IMR-90 (cell line): ENCODE results near the gene CLIC4. TPM values are rescaled to one million over a fixed set of nuclear protein-coding genes. Genes with fewer than 3 reads are reported as not detected.
A peak's percentile ranks its signal among the peaks of the same experiment; 100 is the strongest.

ENCODE experiments used
- ATAC-seq: fragments of 200-7000 bp; cut with Tn5 transposase; 2 replicates; pipeline ENCODE4 v1.9.1; 2020; ENCODE audit warnings: low read depth, mild to moderate bottlenecking, moderate library complexity
- BruUV-seq: library from RNA; stranded (reverse); fragments of 400-500 nt; replicated peaks from 2 replicates; lab custom pipeline; 2021; lab: Mats Ljungman, UMichigan
- CTCF ChIA-PET: fragments of 300-600 bp; formaldehyde crosslinking; extraction: SDS; loops from one replicate; lab custom pipeline; 2021; ENCODE audit warnings: antibody characterized with exemption; lab: Yijun Ruan, JAX
- POLR2A ChIA-PET: fragments of 300-600 bp; sonication (Branson Sonifier 250); formaldehyde crosslinking; loops from one replicate; lab custom pipeline; 2022; ENCODE audit warnings: antibody characterized with exemption; ENCODE audit not compliant: unreplicated experiment; lab: Charles Lee
- DNase-seq: peaks from one replicate; pipeline ENCODE4 v3.0.0; 2013
- H2AFZ ChIP-seq: replicated peaks from 2 replicates; pipeline ENCODE3; 2013; ENCODE audit warnings: low read length, mild to moderate bottlenecking; ENCODE audit not compliant: poor library complexity
- H2AK5ac ChIP-seq: 2 replicates; pipeline ENCODE4 v1.6.1; 2013; ENCODE audit warnings: low read depth, low read length, inconsistent platforms
- H2AK9ac ChIP-seq: replicated peaks from 2 replicates; pipeline ENCODE3; 2013; ENCODE audit warnings: mild to moderate bottlenecking, low read depth, low read length, moderate library complexity; ENCODE audit not compliant: poor library complexity
- H2BK120ac ChIP-seq: 2 replicates; pipeline ENCODE4 v1.6.1; 2013; ENCODE audit warnings: low read depth, low read length, inconsistent platforms
- H2BK15ac ChIP-seq: 3 replicates; pipeline ENCODE4 v1.6.1; 2013; ENCODE audit warnings: low read depth, low read length, inconsistent platforms
- H2BK20ac ChIP-seq: 2 replicates; pipeline ENCODE4 v1.6.1; 2013; ENCODE audit warnings: low read depth, mild to moderate bottlenecking, inconsistent platforms, low read length, moderate library complexity
- H2BK5ac ChIP-seq: 2 replicates; pipeline ENCODE4 v1.6.1; 2013; ENCODE audit warnings: mild to moderate bottlenecking, low read depth, low read length, inconsistent platforms; ENCODE audit not compliant: poor library complexity, severe bottlenecking
- H3K14ac ChIP-seq: replicated peaks from 2 replicates; pipeline ENCODE4 v1.6.1; 2013; ENCODE audit warnings: low read depth, low read length, inconsistent platforms
- H3K18ac ChIP-seq: 2 replicates; pipeline ENCODE4 v1.6.1; 2013; ENCODE audit warnings: low read depth, low read length, control low read depth
- H3K23ac ChIP-seq: 2 replicates; pipeline ENCODE4 v1.6.1; 2013; ENCODE audit warnings: low read depth, low read length, inconsistent platforms
- H3K27ac ChIP-seq: 2 replicates; pipeline ENCODE4 v1.5.1; 2013; ENCODE audit warnings: mild to moderate bottlenecking, control low read depth, low read length; ENCODE audit not compliant: insufficient read depth
- H3K27me3 ChIP-seq: 2 replicates; pipeline ENCODE4 v1.6.1; 2013; ENCODE audit warnings: low read length; ENCODE audit not compliant: control insufficient read depth, insufficient read depth
- H3K36me3 ChIP-seq: 2 replicates; pipeline ENCODE4 v1.6.1; 2013; ENCODE audit warnings: low read length, mixed read lengths; ENCODE audit not compliant: control insufficient read depth, insufficient read depth
- H3K4ac ChIP-seq: 2 replicates; pipeline ENCODE4 v1.6.1; 2013; ENCODE audit warnings: low read depth, low read length, inconsistent platforms
- H3K4me1 ChIP-seq: 2 replicates; pipeline ENCODE4 v1.6.1; 2013; ENCODE audit warnings: low read length, mixed read lengths; ENCODE audit not compliant: control insufficient read depth, insufficient read depth
- H3K4me2 ChIP-seq: 2 replicates; pipeline ENCODE4 v1.6.1; 2013; ENCODE audit warnings: low read depth, mild to moderate bottlenecking, control low read depth, low read length, moderate library complexity
- H3K4me3 ChIP-seq: 2 replicates; pipeline ENCODE4 v1.5.1; 2013; ENCODE audit warnings: low read depth, mild to moderate bottlenecking, control low read depth, low read length, moderate library complexity; ENCODE audit not compliant: insufficient read depth
- H3K56ac ChIP-seq: 2 replicates; pipeline ENCODE4 v1.6.1; 2013; ENCODE audit warnings: low read length, inconsistent platforms; ENCODE audit not compliant: insufficient read depth; ENCODE audit errors: extremely low read depth
- H3K79me1 ChIP-seq, 2 experiments: 2 replicates each; pipeline ENCODE4 v1.6.1; 2013; ENCODE audit warnings: low read length in 2 of 2, inconsistent platforms in 1 of 2, low read depth in 1 of 2
- H3K9ac ChIP-seq: 2 replicates; pipeline ENCODE4 v1.6.1; 2013; ENCODE audit warnings: low read depth, low read length, control low read depth
- H3K9me1 ChIP-seq: 2 replicates; pipeline ENCODE4 v1.6.1; 2013; ENCODE audit warnings: low read length, inconsistent platforms; ENCODE audit not compliant: insufficient read depth
- H3K9me3 ChIP-seq: 2 replicates; pipeline ENCODE4 v1.6.1; 2013; ENCODE audit warnings: low read length; ENCODE audit not compliant: control insufficient read depth, insufficient read depth
- H4K20me1 ChIP-seq: 2 replicates; pipeline ENCODE4 v1.6.1; 2013; ENCODE audit warnings: low read length, inconsistent platforms; ENCODE audit not compliant: insufficient read depth
- H4K5ac ChIP-seq: 2 replicates; pipeline ENCODE4 v1.6.1; 2013; ENCODE audit warnings: mild to moderate bottlenecking, low read depth, low read length, control low read depth
- H4K8ac ChIP-seq, 2 experiments: 2 replicates each; pipeline ENCODE4 v1.6.1; 2013; ENCODE audit warnings: low read depth in 2 of 2, low read length in 2 of 2, control low read depth in 1 of 2, inconsistent platforms in 1 of 2
- H4K91ac ChIP-seq: 2 replicates; pipeline ENCODE4 v1.6.1; 2013; ENCODE audit warnings: low read depth, low read length, inconsistent platforms; ENCODE audit not compliant: insufficient read depth
- BHLHE40 ChIP-seq: fragments of 150-350 bp; IDR thresholded peaks from 2 replicates; pipeline ENCODE4 v1.6.1; 2016; ENCODE audit warnings: mild to moderate bottlenecking, low read depth, low read length
- CHD1 ChIP-seq: IDR thresholded peaks from 2 replicates; pipeline ENCODE4 v1.6.1; 2012; ENCODE audit warnings: low read depth, low read length, improper control_type of control experiment
- MAZ ChIP-seq: IDR thresholded peaks from 2 replicates; pipeline ENCODE4 v1.6.1; 2012; ENCODE audit warnings: low read depth, mild to moderate bottlenecking, low read length, improper control_type of control experiment, moderate library complexity, borderline replicate concordance
- RAD21 ChIP-seq: IDR thresholded peaks from 2 replicates; pipeline ENCODE4 v1.6.1; 2012; ENCODE audit warnings: low read length, improper control_type of control experiment
- RCOR1 ChIP-seq: IDR thresholded peaks from 2 replicates; pipeline ENCODE4 v1.6.1; 2012; ENCODE audit warnings: mild to moderate bottlenecking, low read length, improper control_type of control experiment; ENCODE audit not compliant: insufficient replicate concordance
- USF2 ChIP-seq: fragments of 150-350 bp; IDR thresholded peaks from 2 replicates; pipeline ENCODE4 v1.6.1; 2017; ENCODE audit warnings: mild to moderate bottlenecking, antibody characterized with exemption, low read length, low read depth
- WGBS, 2 experiments: methylation state at CpG; one replicate each; pipeline versions ENCODE4 v1.1.5 to v1.1.7; 2013; ENCODE audit warnings: missing lambda C conversion rate in 2 of 2; ENCODE audit not compliant: insufficient read length in 1 of 2; ENCODE audit errors: extremely low coverage in 2 of 2; 5-methylcytosine and 5-hydroxymethylcytosine counted together
- dilution Hi-C: fragments of 300-500 bp; cut with HindIII; formaldehyde crosslinking; loops from one replicate; pipeline ENCODE4 v1.14.3; 2018; ENCODE audit warnings: low sequenced_read_pairs; ENCODE audit not compliant: unreplicated experiment
- in situ Hi-C: fragments of 300-500 bp; cut with MboI; formaldehyde crosslinking; loops from 3 replicates; pipeline ENCODE4 v1.14.3; 2019; ENCODE audit warnings: low sequenced_read_pairs, inconsistent platforms, mixed read lengths
- intact Hi-C: fragments of 100-400 bp; cut with micrococcal nuclease; formaldehyde crosslinking; loops from 2 replicates; pipeline ENCODE4 v1.10.0; 2022
- polyA plus RNA-seq, 3 experiments: library from polyadenylated mRNA; depleted of rRNA; stranded (reverse); fragments of >200 nt; gene quantifications; 2 replicates each; pipeline ENCODE4 v1.2.3, GENCODE V29; 2012; ENCODE audit warnings: low replicate concordance in 1 of 3
- total RNA-seq: library from RNA; depleted of rRNA; stranded (reverse); fragments of >200 nt; gene quantifications from 2 replicates; pipeline ENCODE4 v1.2.3, GENCODE V29; 2012

The CLIC4 gene
- total and polyA plus RNA-seq, 2 of the 4 experiments (the other 2 are of a cell fraction), result 242 to 392 TPM

- Histone ChIP-seq H3K9me3 (no peaks in the 10 kb centered on the region), H3K14ac (peak overlapping the region; percentile 93), H2BK120ac (peak overlapping the region; percentile 94), H3K79me1 (peaks cover 3 to 32% of the 10 kb centered on the region in 2 experiments; a peak in 3 of 4 replicates), H2AK9ac (peak overlapping the region; percentile 97), H3K4me1 (peaks cover 20% of the 10 kb centered on the region), H3K27ac (peak overlapping the region; percentile 86), H3K56ac (peak overlapping the region; percentile 52; the same call in 1 of the 2 replicates), H3K23ac (peak overlapping the region; percentile 85), H4K5ac (peak overlapping the region; percentile 45), H3K18ac (peak overlapping the region; percentile 36), H3K36me3 (no peaks in the 10 kb centered on the region), H4K20me1 (no peaks in the 10 kb centered on the region), H2BK5ac (peak overlapping the region; percentile 88), H4K8ac (peak overlapping the region; percentile 7 to 93), H2AFZ (peak overlapping the region; percentile 66), H4K91ac (peak overlapping the region; percentile 96), H3K27me3 (no peaks in the 10 kb centered on the region), H3K4me3 (no peak overlapping the region), H3K9ac (peak overlapping the region; percentile 25), H2AK5ac (peak overlapping the region; percentile 92), H3K9me1 (peaks cover 17% of the 10 kb centered on the region; the same call in 1 of the 2 replicates), H3K4ac (peak overlapping the region; percentile 94), H2BK20ac (peak overlapping the region; percentile 93), H3K4me2 (peak overlapping the region; percentile 13; the same call in 1 of the 2 replicates), H2BK15ac (peak overlapping the region; percentile 97)
- intact Hi-C loops (no loop called here), dilution Hi-C loops (no loop called here), in situ Hi-C loops (no loop called here)
- ATAC-seq, result peak; percentile 30
- BruUV-seq, result no TSS peak
- ChIA-PET POLR2A (interaction anchor here (0.7 kb wide), 1 partner anchor 20 kb away, joined by 3 read pairs; the partner anchor contains the start of gene CLIC4), CTCF (interaction anchor here (0.9 to 2.7 kb wide), 2 partner anchors 36 to 105 kb away, joined by 3 to 7 read pairs; no protein-coding TSS in a partner anchor)
- TF ChIP-seq RAD21 (no peak), CHD1 (no peak), USF2 (no peak), RCOR1 (no peak), MAZ (peak; percentile 25; the same call in 1 of the 2 replicates), BHLHE40 (no peak)
- peak; percentile 54 for DNase-seq
- 62% methylated on average over 2 of the region's 5 CpGs; no CpG with 5 or more reads in 1 of the 2 experiments for WGBS, 2 experiments
Measured at GRCh38 chr1:24725209-24725651, 20.0 kb upstream of the CLIC4 start.
